Measurements from ENCODE around the gene RRP15.
A peak's percentile ranks its signal among the peaks of the same experiment; 100 is the strongest.

Gene RRP15

GRCh38 chr1:218324226-218324580 is 39.1 kb downstream of the RRP15 start:
- peaks cover 9 to 21% (median 20%) of the 10 kb centered on the region in 3 donors for H3K36me3 ChIP-seq
- no peak for TF ChIP-seq CTCF (IDR thresholded peaks at IDR 0.05)
- intact Hi-C loops (cut with DNase I; ENCODE audit: low total_unique reads), result no loop called here
- H3K9me3 ChIP-seq, result no peaks in the 10 kb centered on the region
- no peak overlapping the region for H3K27ac ChIP-seq
- H3K4me1 ChIP-seq, result no peaks in the 10 kb centered on the region
- no peak for DNase-seq
- no peaks in the 10 kb centered on the region for H3K27me3 ChIP-seq
- H3K4me3 ChIP-seq, result no peak overlapping the region

GRCh38 chr1:218328769-218329168 is 43.7 kb downstream of the RRP15 start:
- intact Hi-C loops (cut with DNase I; ENCODE audit: low total_unique reads), result no loop called here
- Histone ChIP-seq H3K27me3 (no peaks in the 10 kb centered on the region), H3K9me3 (no peaks in the 10 kb centered on the region), H3K27ac (no peak overlapping the region), H3K36me3 (peaks cover 0 to 7% (median 6%) of the 10 kb centered on the region in 3 donors), H3K4me3 (no peak overlapping the region), H3K4me1 (no peaks in the 10 kb centered on the region)
- TF ChIP-seq CTCF (IDR thresholded peaks at IDR 0.05), result no peak
- no peak for DNase-seq

- Histone ChIP-seq H3K4me1 (no peaks in the 10 kb centered on the region), H3K27me3 (no peaks in the 10 kb centered on the region), H3K27ac (no peak overlapping the region), H3K9me3 (no peaks in the 10 kb centered on the region), H3K4me3 (no peak overlapping the region), H3K36me3 (no peaks in the 10 kb centered on the region)
- intact Hi-C loops (cut with DNase I; ENCODE audit: low total_unique reads), result loop anchor here (5.0 to 10.0 kb wide), 2 partner anchors 1085 to 1332 kb away; no protein-coding TSS in a partner anchor
- peak; percentile 59 to 87 for TF ChIP-seq CTCF (IDR thresholded peaks at IDR 0.05)
- DNase-seq, result no peak
Measured at GRCh38 chr1:218330043-218330623, 45.0 kb downstream of the RRP15 start.

- no peaks in the 10 kb centered on the region for H3K4me1 ChIP-seq
- no peak for DNase-seq
Measured at GRCh38 chr1:218332416-218332815, 47.3 kb downstream of the RRP15 start.

GRCh38 chr1:218336328-218336727 is 51.2 kb downstream of the RRP15 start:
- intact Hi-C loops (cut with DNase I; ENCODE audit: low total_unique reads), result loop anchor here (10.0 kb wide), 1 partner anchor 1078 kb away; no protein-coding TSS in a partner anchor
- no peak for TF ChIP-seq CTCF (IDR thresholded peaks at IDR 0.05)
- Histone ChIP-seq H3K27me3 (no peaks in the 10 kb centered on the region), H3K4me3 (no peak overlapping the region), H3K4me1 (peaks cover 0 to 3% (median 0%) of the 10 kb centered on the region in 4 donors), H3K9me3 (no peaks in the 10 kb centered on the region), H3K36me3 (no peaks in the 10 kb centered on the region), H3K27ac (no peak overlapping the region)
- no peak for DNase-seq

More at GRCh38 chr1:218332416-218332815, 47.3 kb downstream of the RRP15 start:
- Histone ChIP-seq H3K27ac (no peak overlapping the region), H3K4me3 (no peak overlapping the region), H3K9me3 (no peaks in the 10 kb centered on the region), H3K27me3 (no peaks in the 10 kb centered on the region), H3K36me3 (no peaks in the 10 kb centered on the region)
- TF ChIP-seq CTCF (IDR thresholded peaks at IDR 0.05), result no peak
- intact Hi-C loops (cut with DNase I; ENCODE audit: low total_unique reads), result loop anchor here (5.0 to 10.0 kb wide), 2 partner anchors 1082 to 1330 kb away; no protein-coding TSS in a partner anchor
